ENCODE results near the gene PLXNA3.
A peak's percentile ranks its signal among the peaks of the same experiment; 100 is the strongest.

- no peak for TF ChIP-seq CBX5 (IDR thresholded peaks at IDR 0.05; ENCODE audit: low read depth)
- no peak for TF ChIP-seq MYB (IDR thresholded peaks at IDR 0.05; ENCODE audit: borderline replicate concordance, low read depth, low read length)
- TF ChIP-seq CTCF (IDR thresholded peaks at IDR 0.05 in 2 of 3, conservative IDR thresholded peaks at IDR 0.05 in 1 of 3; ENCODE audit: control insufficient read depth in 2 of 3, extremely low read depth in 1 of 3, insufficient read depth in 1 of 3, low read depth in 3 of 3, low read length in 3 of 3), result peak; percentile 52 to 57 (median 55)
- TF ChIP-seq EGR1 (IDR thresholded peaks at IDR 0.05; ENCODE audit: borderline replicate concordance in 1 of 2, low read depth in 2 of 2, low read length in 2 of 2), result no peak
- no peak for TF ChIP-seq RAD51 (IDR thresholded peaks at IDR 0.05)
- TF ChIP-seq CREB1 (IDR thresholded peaks at IDR 0.05; ENCODE audit: low read depth), result no peak
- no peak for TF ChIP-seq SP1 (IDR thresholded peaks at IDR 0.05; ENCODE audit: low read depth, low read length)
- TF ChIP-seq ATF3 (IDR thresholded peaks at IDR 0.05; ENCODE audit: borderline replicate concordance, extremely low read depth, low read depth, low read length), result no peak
- peak; percentile 27; the same call in 1 of the 2 replicates for TF ChIP-seq RAD21 (IDR thresholded peaks at IDR 0.05; ENCODE audit: insufficient read depth, low read depth, low read length)
- no peak for TF ChIP-seq RFX5 (IDR thresholded peaks at IDR 0.05; ENCODE audit: low read depth, low read length)
These were observed 69.0 kb downstream of the PLXNA3 start for GRCh38 chrX:154526901-154527675.
